ENCODE measurements around the gene B9D2. TPM values are rescaled to one million over a fixed set of nuclear protein-coding genes. Genes with fewer than 3 reads are reported as not detected.

Gene B9D2
- total RNA-seq, 2 donors from 2014 or later: 0.52 to 5.3 TPM

DNA sequence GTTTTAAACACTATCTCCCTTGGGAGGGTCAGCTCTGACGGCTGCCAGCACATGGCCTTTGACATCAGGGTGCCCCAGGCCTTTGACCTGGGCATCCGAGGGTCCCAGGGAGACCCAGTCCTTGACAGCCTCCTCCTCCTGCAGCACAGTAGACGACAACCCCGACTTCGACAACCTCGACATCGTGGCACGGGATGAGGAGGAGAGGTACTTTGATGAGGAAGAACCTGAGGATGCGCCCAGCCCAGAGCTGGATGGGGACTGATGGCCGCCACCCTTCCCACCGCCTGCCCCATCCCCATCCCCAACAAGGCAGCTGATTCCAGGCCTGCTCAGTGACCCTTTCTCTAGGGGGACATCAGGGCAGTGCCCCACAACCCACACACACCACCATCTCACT, 41.5 kb downstream of the B9D2 start:
- no peak for TF ChIP-seq POLR2A (IDR thresholded peaks at IDR 0.05)
- TF ChIP-seq, protein P1, sequence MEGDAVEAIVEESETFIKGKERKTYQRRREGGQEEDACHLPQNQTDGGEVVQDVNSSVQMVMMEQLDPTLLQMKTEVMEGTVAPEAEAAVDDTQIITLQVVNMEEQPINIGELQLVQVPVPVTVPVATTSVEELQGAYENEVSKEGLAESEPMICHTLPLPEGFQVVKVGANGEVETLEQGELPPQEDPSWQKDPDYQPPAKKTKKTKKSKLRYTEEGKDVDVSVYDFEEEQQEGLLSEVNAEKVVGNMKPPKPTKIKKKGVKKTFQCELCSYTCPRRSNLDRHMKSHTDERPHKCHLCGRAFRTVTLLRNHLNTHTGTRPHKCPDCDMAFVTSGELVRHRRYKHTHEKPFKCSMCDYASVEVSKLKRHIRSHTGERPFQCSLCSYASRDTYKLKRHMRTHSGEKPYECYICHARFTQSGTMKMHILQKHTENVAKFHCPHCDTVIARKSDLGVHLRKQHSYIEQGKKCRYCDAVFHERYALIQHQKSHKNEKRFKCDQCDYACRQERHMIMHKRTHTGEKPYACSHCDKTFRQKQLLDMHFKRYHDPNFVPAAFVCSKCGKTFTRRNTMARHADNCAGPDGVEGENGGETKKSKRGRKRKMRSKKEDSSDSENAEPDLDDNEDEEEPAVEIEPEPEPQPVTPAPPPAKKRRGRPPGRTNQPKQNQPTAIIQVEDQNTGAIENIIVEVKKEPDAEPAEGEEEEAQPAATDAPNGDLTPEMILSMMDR (IDR thresholded peaks at IDR 0.05): no peak
- H3K9me3 ChIP-seq: no peaks in the 10 kb centered on the region
- H3K27ac ChIP-seq: peak overlapping the region in 1 of 4 donors; percentile 14
- H3K4me3 ChIP-seq: no peak overlapping the region
- 86 to 90% methylated on average over 5 to 11 of the region's 11 CpGs for WGBS, 2 donors
- peaks cover 0 to 12% of the 10 kb centered on the region in 2 donors for H3K36me3 ChIP-seq (replicated peaks in 1 of 2; ENCODE audit: insufficient read depth in 1 of 2, low read depth in 2 of 2)
- no peaks in the 10 kb centered on the region for H3K27me3 ChIP-seq
- peaks cover 36% of the 10 kb centered on the region for H3K4me1 ChIP-seq
- intact Hi-C loops (cut with DNase I): loop anchor here (10.0 kb wide), 1 partner anchor 112 kb away; the partner anchor contains the start of gene DMAC2
- ATAC-seq: no peak
- DNase-seq: no peak

DNA sequence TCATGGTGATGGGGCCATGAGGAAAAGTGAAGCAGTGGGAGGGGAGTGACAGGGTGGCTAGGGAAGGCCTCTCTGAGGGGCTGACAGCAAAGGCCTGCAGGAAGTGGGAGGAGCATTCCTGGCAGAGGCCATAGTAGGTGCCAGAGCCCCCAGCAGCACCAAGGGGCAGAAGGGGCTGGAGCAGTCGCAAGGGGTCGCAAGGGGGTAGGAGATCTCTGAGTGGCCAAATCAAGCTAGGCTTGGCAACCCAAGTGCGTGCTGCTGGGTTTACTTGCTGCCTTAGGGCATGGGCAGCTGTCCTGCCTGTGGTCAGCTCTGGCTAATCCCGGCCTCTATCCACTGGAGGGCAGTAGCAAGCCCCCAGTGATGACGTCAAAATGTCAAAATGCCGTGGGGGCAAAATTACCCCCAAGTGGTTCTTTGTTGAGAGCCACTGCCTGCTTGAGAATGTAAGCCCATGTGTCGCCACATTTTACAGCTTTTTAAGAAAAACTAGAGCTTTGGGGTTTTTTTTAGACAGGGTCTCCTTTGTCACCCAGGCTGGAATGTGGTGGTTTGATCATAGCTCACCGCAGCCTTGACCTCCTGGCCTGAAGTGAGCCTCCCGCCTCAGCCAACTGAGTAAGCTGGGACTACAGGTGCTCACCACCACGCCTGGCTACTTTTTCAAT, 42.2 kb downstream of the B9D2 start:
- intact Hi-C loops (cut with DNase I): loop anchor here (10.0 kb wide), 1 partner anchor 113 kb away; the partner anchor contains the start of gene DMAC2
- Histone ChIP-seq H3K9me3 (no peaks in the 10 kb centered on the region), H3K27me3 (no peaks in the 10 kb centered on the region), H3K4me1 (peaks cover 29% of the 10 kb centered on the region), H3K27ac (peak overlapping the region in 1 of 4 donors; percentile 14), H3K4me3 (no peak overlapping the region), H3K36me3 (replicated peaks in 1 of 2; ENCODE audit: insufficient read depth in 1 of 2, low read depth in 2 of 2) (peaks cover 0 to 12% of the 10 kb centered on the region in 2 donors)
- TF ChIP-seq, protein P1 (IDR thresholded peaks at IDR 0.05): peak in 6 of 7 experiments; percentile 36 to 53 (median 46)
- no peak for TF ChIP-seq POLR2A (IDR thresholded peaks at IDR 0.05)
- WGBS, 2 donors: 58 to 64% methylated on average over 8 to 10 of the region's 10 CpGs
- ATAC-seq (no peak), DNase-seq (peak in 2 of 4 donors; percentile 47 to 54)

DNA sequence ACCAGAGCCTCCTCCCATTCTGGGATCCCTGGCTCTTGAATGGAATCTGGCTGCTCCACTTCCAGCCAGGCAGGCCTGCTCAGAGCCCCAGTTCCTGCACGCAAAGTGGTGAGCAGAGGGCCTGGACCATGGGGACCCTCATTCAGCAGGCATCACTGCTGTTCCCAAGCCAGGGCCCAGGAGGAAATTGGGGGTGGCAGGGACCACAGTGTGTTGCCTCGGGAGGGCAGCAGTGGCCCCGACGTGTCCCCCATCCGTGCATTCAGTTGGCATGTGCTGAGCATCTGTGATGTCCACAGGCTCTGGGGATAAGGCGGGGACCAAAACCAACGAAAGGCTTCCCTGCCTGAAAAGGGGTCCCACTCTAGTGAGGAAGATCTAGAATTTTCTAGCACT, 42.7 kb downstream of the B9D2 start:
- DNase-seq (no peak), ATAC-seq (no peak)
- Histone ChIP-seq H3K4me3 (no peak overlapping the region), H3K27me3 (no peaks in the 10 kb centered on the region), H3K36me3 (replicated peaks in 1 of 2; ENCODE audit: insufficient read depth in 1 of 2, low read depth in 2 of 2) (peaks cover 0 to 18% of the 10 kb centered on the region in 2 donors), H3K27ac (no peak overlapping the region), H3K9me3 (no peaks in the 10 kb centered on the region), H3K4me1 (peaks cover 24% of the 10 kb centered on the region)
- WGBS, 2 donors: 75 to 80% methylated on average over 6 to 7 of the region's 7 CpGs
- no peak for TF ChIP-seq POLR2A (IDR thresholded peaks at IDR 0.05)
- TF ChIP-seq, protein P1 (IDR thresholded peaks at IDR 0.05): no peak
- intact Hi-C loops (cut with DNase I): loop anchor here (10.0 kb wide), 1 partner anchor 114 kb away; the partner anchor contains the start of gene DMAC2

DNA sequence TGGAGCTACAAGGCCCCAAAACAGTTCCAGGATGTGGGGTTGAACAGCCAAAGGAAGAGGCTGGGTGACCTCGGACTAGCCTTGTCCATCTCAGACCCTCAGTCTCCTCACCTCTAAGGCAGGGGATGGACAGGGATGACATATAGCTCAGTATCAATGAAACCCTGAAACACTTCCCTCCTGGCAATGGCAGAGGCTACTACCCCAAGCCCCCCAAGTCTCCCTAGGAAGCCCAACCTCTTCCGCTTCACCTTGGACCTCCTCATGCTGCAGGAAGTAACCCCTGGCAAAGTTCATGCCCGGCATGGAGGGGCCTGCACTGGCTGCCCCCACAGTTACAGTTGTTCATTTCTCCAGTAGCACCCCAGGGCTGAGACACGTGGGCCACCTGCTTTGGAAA, 43.4 kb downstream of the B9D2 start:
- intact Hi-C loops (cut with DNase I): loop anchor here (10.0 kb wide), 1 partner anchor 114 kb away; the partner anchor contains the start of gene DMAC2
- H3K4me1 ChIP-seq: peaks cover 17% of the 10 kb centered on the region
- H3K27ac ChIP-seq: no peak overlapping the region
- H3K9me3 ChIP-seq: no peaks in the 10 kb centered on the region
- no peak overlapping the region for H3K4me3 ChIP-seq
- ATAC-seq (no peak), DNase-seq (no peak)
- whole genome bisulfite sequencing, 2 donors: 89 to 96% methylated on average over 4 of the region's 4 CpGs
- H3K27me3 ChIP-seq: no peaks in the 10 kb centered on the region
- peaks cover 0 to 18% of the 10 kb centered on the region in 2 donors for H3K36me3 ChIP-seq (replicated peaks in 1 of 2; ENCODE audit: insufficient read depth in 1 of 2, low read depth in 2 of 2)
- no peak for TF ChIP-seq POLR2A (IDR thresholded peaks at IDR 0.05)
- TF ChIP-seq, protein P1 (IDR thresholded peaks at IDR 0.05): no peak
